Inferior parietal cortex (tissue), 1 donor: Measurements from ENCODE around the gene SLC18B1.
"Not testable (repeated sequence)": the region's sequence is repeated elsewhere in the genome, so short reads cannot be mapped to it uniquely, and the experiment has no call there.

Source experiments
- DNase-seq: peaks from one replicate; pipeline ENCODE4 v3.0.0-alpha.2; 2016; ENCODE audit errors: extremely low spot score

The SLC18B1 gene

GRCh38 chr6:132798869-132799538 is 567 bp upstream of the SLC18B1 start:
- DNase-seq: peak; percentile 75

- DNase-seq: no peak
Measured at GRCh38 chr6:132795461-132795860, 3.0 kb downstream of the SLC18B1 start.

GRCh38 chr6:132792510-132792909 is 5.9 kb downstream of the SLC18B1 start:
- no peak for DNase-seq

- DNase-seq: no peak
Measured at GRCh38 chr6:132790450-132790849, 8.0 kb downstream of the SLC18B1 start.

GRCh38 chr6:132789396-132789776 is 9.1 kb downstream of the SLC18B1 start:
- DNase-seq: no peak

GRCh38 chr6:132788658-132789395 is 9.6 kb downstream of the SLC18B1 start:
- no peak for DNase-seq

- DNase-seq: no peak
Measured at GRCh38 chr6:132785936-132786335, 12.5 kb downstream of the SLC18B1 start.

- DNase-seq: no peak
Measured at GRCh38 chr6:132780770-132781371, 17.6 kb downstream of the SLC18B1 start.

GRCh38 chr6:132777881-132778280 is 20.6 kb downstream of the SLC18B1 start:
- DNase-seq: not testable (repeated sequence)

GRCh38 chr6:132768051-132768517 is 30.4 kb downstream of the SLC18B1 start:
- DNase-seq: no peak

- no peak for DNase-seq
Measured at GRCh38 chr6:132765560-132765959, 32.9 kb downstream of the SLC18B1 start.

GRCh38 chr6:132764370-132764769 is 34.1 kb downstream of the SLC18B1 start:
- DNase-seq: peak; percentile 57

- no peak for DNase-seq
Measured at GRCh38 chr6:132763269-132763668, 35.2 kb downstream of the SLC18B1 start.

- no peak for DNase-seq
Measured at GRCh38 chr6:132760256-132760655, 38.2 kb downstream of the SLC18B1 start.

GRCh38 chr6:132758689-132759088 is 39.7 kb downstream of the SLC18B1 start:
- no peak for DNase-seq

- DNase-seq: no peak
Measured at GRCh38 chr6:132752255-132752654, 46.2 kb downstream of the SLC18B1 start.

GRCh38 chr6:132751828-132752227 is 46.6 kb downstream of the SLC18B1 start:
- DNase-seq: no peak

GRCh38 chr6:132751306-132751705 is 47.1 kb downstream of the SLC18B1 start:
- DNase-seq: no peak

GRCh38 chr6:132750455-132751248 is 47.8 kb downstream of the SLC18B1 start:
- no peak for DNase-seq

GRCh38 chr6:132749111-132749510 is 49.3 kb downstream of the SLC18B1 start:
- DNase-seq: no peak

GRCh38 chr6:132748446-132748845 is 50.0 kb downstream of the SLC18B1 start:
- no peak for DNase-seq

GRCh38 chr6:132746048-132746447 is 52.4 kb downstream of the SLC18B1 start:
- no peak for DNase-seq
